HUDEP-2 (cell line): Measurements from ENCODE around the gene GPR87.

Experiments used
- DNase-seq, 76 experiments: peaks; one replicate each; lab custom pipeline; 2025; ENCODE audit not compliant: unreplicated experiment in 76 of 76; lab: John Stamatoyannopoulos, UW

GPR87 gene

GRCh38 chr3:151318313-151318712, 1.7 kb upstream of the GPR87 start:
- DNase-seq = no peak

- DNase-seq = no peak
Measured at GRCh38 chr3:151315846-151316245, 774 bp downstream of the GPR87 start.

GRCh38 chr3:151315136-151315535, 1.5 kb downstream of the GPR87 start:
- DNase-seq = no peak

- no peak for DNase-seq
Measured at GRCh38 chr3:151314593-151314992, 2.0 kb downstream of the GPR87 start.

- DNase-seq = no peak
Measured at GRCh38 chr3:151314137-151314536, 2.5 kb downstream of the GPR87 start.

- no peak for DNase-seq
Measured at GRCh38 chr3:151312972-151313371, 3.6 kb downstream of the GPR87 start.

GRCh38 chr3:151309566-151309965, 7.1 kb downstream of the GPR87 start:
- DNase-seq = no peak

- DNase-seq = no peak
Measured at GRCh38 chr3:151307583-151308488, 8.8 kb downstream of the GPR87 start.

GRCh38 chr3:151307131-151307530, 9.5 kb downstream of the GPR87 start:
- DNase-seq = no peak

- no peak for DNase-seq
Measured at GRCh38 chr3:151306168-151306810, 10.3 kb downstream of the GPR87 start.

- no peak for DNase-seq
Measured at GRCh38 chr3:151305775-151306151, 10.9 kb downstream of the GPR87 start.

GRCh38 chr3:151305060-151305774, 11.4 kb downstream of the GPR87 start:
- DNase-seq = no peak

- no peak for DNase-seq
Measured at GRCh38 chr3:151303751-151304150, 12.9 kb downstream of the GPR87 start.

- DNase-seq = no peak
Measured at GRCh38 chr3:151301787-151302186, 14.8 kb downstream of the GPR87 start.

GRCh38 chr3:151300539-151300938, 16.1 kb downstream of the GPR87 start:
- DNase-seq = no peak

- DNase-seq = no peak
Measured at GRCh38 chr3:151299006-151299405, 17.6 kb downstream of the GPR87 start.

GRCh38 chr3:151297429-151297828, 19.2 kb downstream of the GPR87 start:
- DNase-seq = no peak

GRCh38 chr3:151296226-151296625, 20.4 kb downstream of the GPR87 start:
- no peak for DNase-seq

- no peak for DNase-seq
Measured at GRCh38 chr3:151293127-151293526, 23.5 kb downstream of the GPR87 start.

- DNase-seq = no peak
Measured at GRCh38 chr3:151290673-151291072, 25.9 kb downstream of the GPR87 start.

- DNase-seq = no peak
Measured at GRCh38 chr3:151289445-151289844, 27.2 kb downstream of the GPR87 start.
